PC-9 (cell line): ENCODE data around the gene MME.

Source experiments
- EZH2 ChIP-seq: fragments of 200-600 bp; sonication (generic); IDR thresholded peaks from 2 replicates; pipeline ENCODE4 v1.8.0; 2017; ENCODE audit warnings: antibody characterized with exemption, low read depth
- TF ChIP-seq, protein P1 (sequence below): fragments of 200-600 bp; sonication (generic); conservative IDR thresholded peaks from 2 replicates; pipeline ENCODE4 v1.6.1; 2017; ENCODE audit warnings: mixed run types, antibody characterized with exemption, mild to moderate bottlenecking, moderate library complexity

DNA sequence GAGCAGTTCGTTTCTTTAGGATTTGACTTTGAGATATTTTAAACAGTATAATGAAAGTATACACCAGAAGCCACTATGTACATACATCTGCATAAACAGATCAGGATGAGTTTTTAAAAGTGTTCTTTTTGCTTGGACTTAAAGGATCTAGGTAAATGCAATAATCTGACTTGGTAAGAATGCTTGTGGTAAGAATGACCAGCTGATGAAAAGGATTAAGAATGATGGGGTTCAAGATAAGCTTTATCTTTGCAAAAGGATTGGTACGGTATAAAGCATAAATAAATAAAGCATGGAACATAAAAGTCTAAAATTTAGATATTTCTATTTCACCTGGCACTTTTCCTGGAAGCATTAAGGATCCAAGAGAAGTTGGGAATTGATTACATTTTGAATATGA is 9.8 kb upstream of the MME start:
- TF ChIP-seq, protein P1, sequence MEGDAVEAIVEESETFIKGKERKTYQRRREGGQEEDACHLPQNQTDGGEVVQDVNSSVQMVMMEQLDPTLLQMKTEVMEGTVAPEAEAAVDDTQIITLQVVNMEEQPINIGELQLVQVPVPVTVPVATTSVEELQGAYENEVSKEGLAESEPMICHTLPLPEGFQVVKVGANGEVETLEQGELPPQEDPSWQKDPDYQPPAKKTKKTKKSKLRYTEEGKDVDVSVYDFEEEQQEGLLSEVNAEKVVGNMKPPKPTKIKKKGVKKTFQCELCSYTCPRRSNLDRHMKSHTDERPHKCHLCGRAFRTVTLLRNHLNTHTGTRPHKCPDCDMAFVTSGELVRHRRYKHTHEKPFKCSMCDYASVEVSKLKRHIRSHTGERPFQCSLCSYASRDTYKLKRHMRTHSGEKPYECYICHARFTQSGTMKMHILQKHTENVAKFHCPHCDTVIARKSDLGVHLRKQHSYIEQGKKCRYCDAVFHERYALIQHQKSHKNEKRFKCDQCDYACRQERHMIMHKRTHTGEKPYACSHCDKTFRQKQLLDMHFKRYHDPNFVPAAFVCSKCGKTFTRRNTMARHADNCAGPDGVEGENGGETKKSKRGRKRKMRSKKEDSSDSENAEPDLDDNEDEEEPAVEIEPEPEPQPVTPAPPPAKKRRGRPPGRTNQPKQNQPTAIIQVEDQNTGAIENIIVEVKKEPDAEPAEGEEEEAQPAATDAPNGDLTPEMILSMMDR = no peak
- TF ChIP-seq EZH2 = no peak
